SK-N-SH treated with all-trans-retinoic acid at 6 μM for 48 hours (cell line): ENCODE measurements around the gene ADAM8.

Experiments
- OSR1 ChIP-seq: fragments of 250-450 bp; sonication (Bioruptor Pico); IDR thresholded peaks from 2 replicates; pipeline ENCODE4 v1.8.0; 2022; ENCODE audit warnings: moderate library complexity, mild to moderate bottlenecking, inconsistent platforms
- PPARA ChIP-seq: fragments of 250-450 bp; sonication (Bioruptor Pico); IDR thresholded peaks from 2 replicates; pipeline ENCODE4 v1.5.0; 2020; ENCODE audit warnings: mild to moderate bottlenecking, borderline replicate concordance
- RARB ChIP-seq: fragments of 250-450 bp; sonication (Bioruptor Pico); IDR thresholded peaks from 2 replicates; pipeline ENCODE4 v1.8.0; 2021; ENCODE audit warnings: mild to moderate bottlenecking, moderate library complexity
- ZFP3 ChIP-seq: fragments of 250-450 bp; sonication (Bioruptor Pico); IDR thresholded peaks from 2 replicates; pipeline ENCODE4 v1.5.0; 2020; ENCODE audit warnings: mild to moderate bottlenecking, moderate library complexity
- ZFP30 ChIP-seq: fragments of 450-650 bp; formaldehyde crosslinking; IDR thresholded peaks from 2 replicates; pipeline ENCODE4 v1.5.0; 2022; ENCODE audit warnings: mild to moderate bottlenecking, moderate library complexity
- TF ChIP-seq, protein P1 (sequence below): fragments of 250-450 bp; sonication (Bioruptor Pico); IDR thresholded peaks from 2 replicates; pipeline ENCODE4 v1.8.0; 2020; ENCODE audit warnings: mild to moderate bottlenecking, moderate library complexity, borderline replicate concordance
- TF ChIP-seq, protein P2 (sequence below): fragments of 250-450 bp; sonication (Bioruptor Pico); IDR thresholded peaks from 2 replicates; pipeline ENCODE4 v1.8.0; 2021; ENCODE audit warnings: low read depth, mild to moderate bottlenecking, moderate library complexity, borderline replicate concordance
- TF ChIP-seq, protein P3 (sequence below): fragments of 250-450 bp; sonication (Bioruptor Pico); IDR thresholded peaks from 2 replicates; pipeline ENCODE4 v1.5.1; 2020; ENCODE audit warnings: low read depth, mild to moderate bottlenecking, moderate library complexity

DNA sequence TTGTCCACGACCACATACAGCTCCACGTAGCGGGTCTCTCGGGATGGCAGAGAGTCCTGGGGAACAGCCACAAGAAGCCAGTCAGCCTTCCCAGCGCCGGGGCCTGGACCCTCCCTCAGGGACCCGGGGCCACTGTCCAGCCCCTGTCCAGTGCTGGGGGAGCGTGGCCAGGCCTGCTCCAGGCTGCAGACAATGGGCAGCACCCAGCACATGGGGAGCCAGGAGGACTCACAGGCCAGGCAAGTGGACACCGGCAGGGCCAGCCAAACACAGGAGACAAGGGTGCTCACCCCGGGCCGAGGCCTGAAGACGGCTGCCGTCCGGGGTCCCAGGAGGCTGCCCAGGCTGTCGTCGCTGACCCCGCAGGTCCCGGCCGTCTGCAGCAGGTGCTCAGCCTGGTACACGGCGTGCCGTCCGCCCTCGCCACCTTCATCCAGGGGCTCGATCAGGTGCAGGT, 3.7 kb downstream of the ADAM8 start:
- TF ChIP-seq, protein P1, sequence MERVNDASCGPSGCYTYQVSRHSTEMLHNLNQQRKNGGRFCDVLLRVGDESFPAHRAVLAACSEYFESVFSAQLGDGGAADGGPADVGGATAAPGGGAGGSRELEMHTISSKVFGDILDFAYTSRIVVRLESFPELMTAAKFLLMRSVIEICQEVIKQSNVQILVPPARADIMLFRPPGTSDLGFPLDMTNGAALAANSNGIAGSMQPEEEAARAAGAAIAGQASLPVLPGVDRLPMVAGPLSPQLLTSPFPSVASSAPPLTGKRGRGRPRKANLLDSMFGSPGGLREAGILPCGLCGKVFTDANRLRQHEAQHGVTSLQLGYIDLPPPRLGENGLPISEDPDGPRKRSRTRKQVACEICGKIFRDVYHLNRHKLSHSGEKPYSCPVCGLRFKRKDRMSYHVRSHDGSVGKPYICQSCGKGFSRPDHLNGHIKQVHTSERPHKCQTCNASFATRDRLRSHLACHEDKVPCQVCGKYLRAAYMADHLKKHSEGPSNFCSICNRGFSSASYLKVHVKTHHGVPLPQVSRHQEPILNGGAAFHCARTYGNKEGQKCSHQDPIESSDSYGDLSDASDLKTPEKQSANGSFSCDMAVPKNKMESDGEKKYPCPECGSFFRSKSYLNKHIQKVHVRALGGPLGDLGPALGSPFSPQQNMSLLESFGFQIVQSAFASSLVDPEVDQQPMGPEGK (CRISPR knock-in tag) = no peak
- TF ChIP-seq ZFP3 (CRISPR knock-in tag) (no peak), ZFP30 (no peak), RARB (CRISPR knock-in tag) (no peak), OSR1 (CRISPR knock-in tag) (no peak), PPARA (CRISPR knock-in tag) (no peak)
- TF ChIP-seq, protein P2, sequence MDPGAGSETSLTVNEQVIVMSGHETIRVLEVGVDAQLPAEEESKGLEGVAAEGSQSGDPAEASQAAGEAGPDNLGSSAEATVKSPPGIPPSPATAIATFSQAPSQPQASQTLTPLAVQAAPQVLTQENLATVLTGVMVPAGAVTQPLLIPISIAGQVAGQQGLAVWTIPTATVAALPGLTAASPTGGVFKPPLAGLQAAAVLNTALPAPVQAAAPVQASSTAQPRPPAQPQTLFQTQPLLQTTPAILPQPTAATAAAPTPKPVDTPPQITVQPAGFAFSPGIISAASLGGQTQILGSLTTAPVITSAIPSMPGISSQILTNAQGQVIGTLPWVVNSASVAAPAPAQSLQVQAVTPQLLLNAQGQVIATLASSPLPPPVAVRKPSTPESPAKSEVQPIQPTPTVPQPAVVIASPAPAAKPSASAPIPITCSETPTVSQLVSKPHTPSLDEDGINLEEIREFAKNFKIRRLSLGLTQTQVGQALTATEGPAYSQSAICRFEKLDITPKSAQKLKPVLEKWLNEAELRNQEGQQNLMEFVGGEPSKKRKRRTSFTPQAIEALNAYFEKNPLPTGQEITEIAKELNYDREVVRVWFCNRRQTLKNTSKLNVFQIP = no peak
- TF ChIP-seq, protein P3, sequence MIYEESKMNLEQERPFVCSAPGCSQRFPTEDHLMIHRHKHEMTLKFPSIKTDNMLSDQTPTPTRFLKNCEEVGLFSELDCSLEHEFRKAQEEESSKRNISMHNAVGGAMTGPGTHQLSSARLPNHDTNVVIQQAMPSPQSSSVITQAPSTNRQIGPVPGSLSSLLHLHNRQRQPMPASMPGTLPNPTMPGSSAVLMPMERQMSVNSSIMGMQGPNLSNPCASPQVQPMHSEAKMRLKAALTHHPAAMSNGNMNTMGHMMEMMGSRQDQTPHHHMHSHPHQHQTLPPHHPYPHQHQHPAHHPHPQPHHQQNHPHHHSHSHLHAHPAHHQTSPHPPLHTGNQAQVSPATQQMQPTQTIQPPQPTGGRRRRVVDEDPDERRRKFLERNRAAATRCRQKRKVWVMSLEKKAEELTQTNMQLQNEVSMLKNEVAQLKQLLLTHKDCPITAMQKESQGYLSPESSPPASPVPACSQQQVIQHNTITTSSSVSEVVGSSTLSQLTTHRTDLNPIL (CRISPR knock-in tag) = no peak
